Uterus (tissue), 2 donors: ENCODE results near the gene CELA2B.
"Not testable (repeated sequence)": the region's sequence is repeated elsewhere in the genome, so short reads cannot be mapped to it uniquely, and the experiment has no call there.

Source experiments
- CTCF ChIP-seq, 4 experiments: fragments of 200-600 bp in 2 of 4; fragments of 450-650 bp in 2 of 4; sonication (generic) in 2 of 4; IDR thresholded peaks; one replicate each; pipeline ENCODE4 v1.5.1; 2016 to 2019; ENCODE audit warnings: antibody characterized with exemption in 4 of 4, mild to moderate bottlenecking in 2 of 4, moderate library complexity in 1 of 4
- POLR2A ChIP-seq, 2 donors: fragments of 450-650 bp; IDR thresholded peaks; one replicate each; pipeline ENCODE4 v1.6.1; 2016; ENCODE audit warnings: antibody characterized with exemption in 2 of 2, mild to moderate bottlenecking in 1 of 2, moderate library complexity in 1 of 2

- not testable (repeated sequence) for TF ChIP-seq CTCF, POLR2A (IDR thresholded peaks at IDR 0.05)
Observed at GRCh38 chr1:15463064-15463800, 12.7 kb upstream of the CELA2B start.
